ENCODE results near the gene SPOPL. TPM values are rescaled to one million over a fixed set of nuclear protein-coding genes. Genes with fewer than 3 reads are reported as not detected.

The SPOPL gene
- total RNA-seq, 4 donors from 2014 or later = 30.5 to 49.0 (median 43.6) TPM

GRCh38 chr2:138615257-138615656 is 113.7 kb downstream of the SPOPL start:
- no peaks in the 10 kb centered on the region for H3K36me3 ChIP-seq
- H3K27ac ChIP-seq (replicated peaks in 1 of 4) = no peak overlapping the region
- TF ChIP-seq EP300 (IDR thresholded peaks at IDR 0.05) = no peak
- no peak for TF ChIP-seq POLR2A (IDR thresholded peaks at IDR 0.05; ENCODE audit: low read depth)
- TF ChIP-seq, protein P1, sequence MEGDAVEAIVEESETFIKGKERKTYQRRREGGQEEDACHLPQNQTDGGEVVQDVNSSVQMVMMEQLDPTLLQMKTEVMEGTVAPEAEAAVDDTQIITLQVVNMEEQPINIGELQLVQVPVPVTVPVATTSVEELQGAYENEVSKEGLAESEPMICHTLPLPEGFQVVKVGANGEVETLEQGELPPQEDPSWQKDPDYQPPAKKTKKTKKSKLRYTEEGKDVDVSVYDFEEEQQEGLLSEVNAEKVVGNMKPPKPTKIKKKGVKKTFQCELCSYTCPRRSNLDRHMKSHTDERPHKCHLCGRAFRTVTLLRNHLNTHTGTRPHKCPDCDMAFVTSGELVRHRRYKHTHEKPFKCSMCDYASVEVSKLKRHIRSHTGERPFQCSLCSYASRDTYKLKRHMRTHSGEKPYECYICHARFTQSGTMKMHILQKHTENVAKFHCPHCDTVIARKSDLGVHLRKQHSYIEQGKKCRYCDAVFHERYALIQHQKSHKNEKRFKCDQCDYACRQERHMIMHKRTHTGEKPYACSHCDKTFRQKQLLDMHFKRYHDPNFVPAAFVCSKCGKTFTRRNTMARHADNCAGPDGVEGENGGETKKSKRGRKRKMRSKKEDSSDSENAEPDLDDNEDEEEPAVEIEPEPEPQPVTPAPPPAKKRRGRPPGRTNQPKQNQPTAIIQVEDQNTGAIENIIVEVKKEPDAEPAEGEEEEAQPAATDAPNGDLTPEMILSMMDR (IDR thresholded peaks at IDR 0.05) = no peak
- no peak for TF ChIP-seq POLR2AphosphoS5 (IDR thresholded peaks at IDR 0.05)
- intact Hi-C loops (cut with DNase I) = no loop called here
- WGBS = 73% methylated on average over 4 of the region's 4 CpGs
- DNase-seq (ENCODE audit: extremely low spot score) = no peak
- no peaks in the 10 kb centered on the region for H3K9me3 ChIP-seq
- no peaks in the 10 kb centered on the region for H3K4me1 ChIP-seq
- H3K27me3 ChIP-seq = peaks cover 0 to 4% (median 0%) of the 10 kb centered on the region in 4 donors
- no peak overlapping the region for H3K4me3 ChIP-seq

GRCh38 chr2:138617026-138617425 is 115.5 kb downstream of the SPOPL start:
- WGBS = 69% methylated on average over 1 of the region's 1 CpG
- no peaks in the 10 kb centered on the region for H3K9me3 ChIP-seq
- no peak overlapping the region for H3K4me3 ChIP-seq
- H3K4me1 ChIP-seq = no peaks in the 10 kb centered on the region
- intact Hi-C loops (cut with DNase I) = no loop called here
- H3K36me3 ChIP-seq = no peaks in the 10 kb centered on the region
- H3K27ac ChIP-seq (replicated peaks in 1 of 4) = no peak overlapping the region
- H3K27me3 ChIP-seq = peaks cover 0 to 4% (median 0%) of the 10 kb centered on the region in 4 donors
- no peak for DNase-seq (ENCODE audit: extremely low spot score)
- TF ChIP-seq POLR2AphosphoS5 (IDR thresholded peaks at IDR 0.05) = no peak
- TF ChIP-seq, protein P1 (IDR thresholded peaks at IDR 0.05) = no peak
- TF ChIP-seq POLR2A (IDR thresholded peaks at IDR 0.05; ENCODE audit: low read depth) = no peak
- no peak for TF ChIP-seq EP300 (IDR thresholded peaks at IDR 0.05)

DNA sequence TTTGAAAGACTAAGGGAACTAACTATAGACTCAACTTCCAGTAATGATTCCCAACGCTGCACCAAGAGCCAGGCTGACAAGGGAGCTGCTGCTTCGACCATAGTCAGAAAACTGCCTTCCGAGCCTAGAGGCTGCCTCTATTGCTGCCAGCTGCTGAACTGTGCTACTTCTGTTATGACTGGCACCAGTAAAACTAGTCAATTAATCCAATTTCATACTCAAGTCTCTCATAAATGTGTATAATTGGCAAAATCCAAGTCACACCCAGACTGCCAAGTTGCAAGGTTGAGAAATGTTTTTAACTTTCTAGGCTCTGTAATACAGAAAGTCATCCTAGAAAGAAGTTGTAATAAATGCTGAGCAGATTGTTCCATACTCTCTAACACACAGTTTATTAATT is 117.4 kb downstream of the SPOPL start:
- TF ChIP-seq POLR2AphosphoS5 (IDR thresholded peaks at IDR 0.05) (no peak), EP300 (IDR thresholded peaks at IDR 0.05) (no peak), POLR2A (IDR thresholded peaks at IDR 0.05; ENCODE audit: low read depth) (no peak)
- TF ChIP-seq, protein P1 (IDR thresholded peaks at IDR 0.05) = no peak
- 73% methylated on average over 3 of the region's 3 CpGs for WGBS
- Histone ChIP-seq H3K36me3 (no peaks in the 10 kb centered on the region), H3K27me3 (peaks cover 0 to 4% (median 0%) of the 10 kb centered on the region in 4 donors), H3K4me3 (no peak overlapping the region), H3K4me1 (no peaks in the 10 kb centered on the region), H3K9me3 (no peaks in the 10 kb centered on the region), H3K27ac (replicated peaks in 1 of 4) (no peak overlapping the region)
- intact Hi-C loops (cut with DNase I) = no loop called here
- DNase-seq (ENCODE audit: extremely low spot score) = no peak

DNA sequence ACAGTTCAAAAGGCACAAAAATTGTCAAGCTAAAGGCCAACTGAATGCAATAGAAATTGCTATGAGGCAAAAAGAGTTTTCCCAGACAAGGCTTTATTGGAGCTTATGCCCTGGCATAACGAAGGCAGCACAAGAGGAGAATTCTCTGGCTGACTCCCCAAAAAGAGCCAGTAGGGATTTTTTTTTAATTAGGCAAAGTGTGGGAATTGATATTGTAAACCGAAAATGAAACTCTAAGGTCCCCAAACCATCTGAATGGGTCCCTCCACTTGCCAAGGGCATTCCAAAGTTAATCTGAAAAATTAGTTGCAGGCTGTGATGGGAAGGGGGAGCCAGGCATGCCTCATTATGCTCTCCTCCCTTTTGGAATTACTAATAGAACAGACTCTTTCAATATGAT is 118.9 kb downstream of the SPOPL start:
- Histone ChIP-seq H3K36me3 (no peaks in the 10 kb centered on the region), H3K4me3 (no peak overlapping the region), H3K9me3 (no peaks in the 10 kb centered on the region), H3K4me1 (no peaks in the 10 kb centered on the region), H3K27ac (replicated peaks in 1 of 4) (no peak overlapping the region), H3K27me3 (peaks cover 0 to 4% (median 0%) of the 10 kb centered on the region in 4 donors)
- 77% methylated on average over 2 of the region's 2 CpGs for WGBS
- intact Hi-C loops (cut with DNase I) = no loop called here
- DNase-seq (ENCODE audit: extremely low spot score) = no peak
- no peak for TF ChIP-seq POLR2A (IDR thresholded peaks at IDR 0.05; ENCODE audit: low read depth)
- TF ChIP-seq POLR2AphosphoS5 (IDR thresholded peaks at IDR 0.05) = no peak
- TF ChIP-seq EP300 (IDR thresholded peaks at IDR 0.05) = no peak
- TF ChIP-seq, protein P1 (IDR thresholded peaks at IDR 0.05) = no peak

DNA sequence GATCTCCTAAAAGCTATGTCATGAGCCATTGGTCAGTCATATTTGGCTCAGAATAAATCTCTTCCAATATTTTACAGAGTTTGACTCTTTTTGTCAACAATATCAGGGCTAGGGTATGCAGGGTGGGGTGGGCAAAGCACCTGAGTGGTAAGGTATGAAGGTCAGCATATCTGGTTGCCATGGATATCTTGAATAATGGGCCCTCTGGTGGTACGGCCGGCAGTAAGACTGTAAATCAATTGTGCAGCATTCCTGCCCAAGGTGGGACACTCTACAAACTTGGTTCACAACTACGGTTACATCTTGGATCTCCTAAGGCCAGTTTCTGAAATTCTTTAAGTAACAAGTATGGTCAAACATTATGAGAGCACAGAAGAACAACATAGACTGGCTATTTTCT is 119.6 kb downstream of the SPOPL start:
- no peaks in the 10 kb centered on the region for H3K4me1 ChIP-seq
- 72% methylated on average over 3 of the region's 3 CpGs for WGBS
- no peak overlapping the region for H3K4me3 ChIP-seq
- no peaks in the 10 kb centered on the region for H3K9me3 ChIP-seq
- no peak for DNase-seq (ENCODE audit: extremely low spot score)
- no peaks in the 10 kb centered on the region for H3K27me3 ChIP-seq
- intact Hi-C loops (cut with DNase I) = no loop called here
- no peak overlapping the region for H3K27ac ChIP-seq (replicated peaks in 1 of 4)
- TF ChIP-seq EP300 (IDR thresholded peaks at IDR 0.05) (no peak), POLR2AphosphoS5 (IDR thresholded peaks at IDR 0.05) (no peak), POLR2A (IDR thresholded peaks at IDR 0.05; ENCODE audit: low read depth) (no peak)
- TF ChIP-seq, protein P1 (IDR thresholded peaks at IDR 0.05) = no peak
- no peaks in the 10 kb centered on the region for H3K36me3 ChIP-seq
